ENCODE measurements around the gene GPR42.
A peak's percentile ranks its signal among the peaks of the same experiment; 100 is the strongest.

GPR42 gene, protein sequence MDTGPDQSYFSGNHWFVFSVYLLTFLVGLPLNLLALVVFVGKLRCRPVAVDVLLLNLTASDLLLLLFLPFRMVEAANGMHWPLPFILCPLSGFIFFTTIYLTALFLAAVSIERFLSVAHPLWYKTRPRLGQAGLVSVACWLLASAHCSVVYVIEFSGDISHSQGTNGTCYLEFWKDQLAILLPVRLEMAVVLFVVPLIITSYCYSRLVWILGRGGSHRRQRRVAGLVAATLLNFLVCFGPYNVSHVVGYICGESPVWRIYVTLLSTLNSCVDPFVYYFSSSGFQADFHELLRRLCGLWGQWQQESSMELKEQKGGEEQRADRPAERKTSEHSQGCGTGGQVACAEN

DNA sequence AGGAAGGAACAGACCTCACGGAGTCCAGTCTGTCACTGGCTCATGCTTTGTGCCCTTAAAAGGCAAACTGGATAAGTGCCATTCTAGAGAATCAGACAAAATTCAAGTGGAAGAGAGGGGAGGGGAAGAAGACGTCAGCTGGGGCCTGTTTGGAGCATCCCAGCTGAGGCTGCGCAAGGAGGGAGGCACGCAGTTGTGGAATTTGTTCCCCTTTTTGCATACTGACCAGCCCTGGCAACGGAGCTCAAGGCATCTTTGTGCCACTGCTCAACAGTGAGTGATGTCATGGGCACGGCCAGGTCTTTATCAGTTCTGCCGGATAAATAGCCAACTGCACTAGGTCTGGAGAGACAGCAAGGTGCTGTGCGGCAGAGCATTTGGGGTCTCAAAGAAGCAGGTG is at the start of gene GPR42:
TSS of gene GPR42 (plus strand) at position 347 of the 400 bp plus-strand sequence. CDS start 292 bp downstream, outside the sequence.
- no peak for DNase-seq

DNA sequence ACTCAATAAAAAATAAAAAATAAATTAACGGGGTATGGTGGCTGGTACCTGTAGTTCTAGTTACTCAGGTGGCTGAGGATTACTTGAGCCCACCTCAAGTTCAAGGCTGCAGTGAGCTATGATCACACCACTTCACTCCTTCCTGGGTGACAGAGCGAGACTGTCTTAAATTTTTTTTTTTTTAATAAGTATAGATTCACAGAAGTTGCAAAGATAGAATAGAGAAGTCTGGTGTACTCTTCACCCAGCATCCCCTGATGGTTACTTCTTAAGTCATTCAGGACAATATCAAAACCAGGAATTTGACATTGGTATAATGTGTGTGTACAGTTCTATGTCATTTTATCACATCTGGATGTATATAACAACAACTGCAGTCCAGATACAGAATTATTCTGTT is 49.6 kb upstream of the GPR42 start:
- DNase-seq = no peak

DNA sequence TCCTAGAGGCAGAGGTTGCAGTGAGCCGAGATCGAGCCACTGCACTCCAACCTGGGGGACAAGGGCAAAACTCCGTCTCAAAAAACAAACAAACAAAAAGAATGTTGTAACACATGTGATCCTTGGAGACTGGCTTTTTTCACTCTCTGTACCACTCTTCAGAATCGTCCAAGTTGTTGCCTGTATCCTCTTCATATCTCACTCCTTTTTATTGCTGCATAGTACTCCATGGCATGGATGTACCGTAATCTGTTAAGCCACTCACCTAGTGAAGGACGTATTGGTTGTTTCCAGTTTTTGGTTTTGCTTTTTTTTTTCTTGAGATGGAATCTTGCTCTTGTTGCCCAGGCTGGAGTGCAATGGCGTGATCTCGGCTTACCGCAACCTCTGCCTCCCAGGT is 48.9 kb upstream of the GPR42 start:
- DNase-seq = no peak

DNA sequence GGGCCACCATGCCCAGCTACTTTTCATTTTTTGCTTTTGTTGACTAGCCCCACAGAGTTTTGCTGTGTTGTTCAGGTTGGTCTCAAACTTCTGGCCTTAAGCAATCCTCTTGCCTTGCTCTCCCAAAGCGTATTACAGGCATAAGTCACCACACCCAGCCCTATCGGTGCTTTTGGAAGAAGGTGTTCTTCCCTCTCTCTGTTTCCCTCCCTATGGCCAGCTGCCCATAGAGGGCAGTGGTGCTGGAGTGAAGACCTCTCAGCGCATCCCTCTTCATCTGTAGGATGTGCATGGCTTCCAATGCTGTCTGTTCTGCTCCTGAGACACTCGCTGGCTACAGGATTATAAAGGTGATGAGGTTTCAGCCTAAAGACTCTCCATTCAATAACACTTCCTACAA is 43.2 kb upstream of the GPR42 start:
- no peak for DNase-seq

DNA sequence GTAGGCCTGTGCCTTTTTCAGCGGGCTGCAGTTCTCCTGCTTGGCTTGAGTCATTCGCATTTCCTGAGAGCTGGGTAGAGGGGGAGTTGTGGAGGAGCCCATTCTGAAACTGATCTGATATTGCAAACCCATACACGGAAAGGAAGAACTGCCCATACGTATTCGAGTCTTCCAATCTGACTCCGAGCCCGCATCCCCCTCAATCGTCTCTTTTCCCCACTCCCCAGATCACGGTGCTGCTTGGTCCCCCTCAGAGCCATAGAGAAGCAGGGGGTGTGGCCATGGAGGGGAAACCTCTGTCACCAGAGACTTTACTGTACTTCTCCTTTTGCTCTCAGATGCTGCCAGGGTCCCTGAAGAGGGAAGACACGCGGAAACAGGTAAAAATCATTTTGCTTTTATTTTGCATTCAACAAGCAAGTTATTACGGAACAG is 42.0 kb upstream of the GPR42 start, which contains the start of gene CD22:
TSS of gene CD22 (plus strand) at position 337 of the 435 bp plus-strand sequence. CDS start 2,854 bp downstream, outside the sequence.
- no peak for DNase-seq

DNA sequence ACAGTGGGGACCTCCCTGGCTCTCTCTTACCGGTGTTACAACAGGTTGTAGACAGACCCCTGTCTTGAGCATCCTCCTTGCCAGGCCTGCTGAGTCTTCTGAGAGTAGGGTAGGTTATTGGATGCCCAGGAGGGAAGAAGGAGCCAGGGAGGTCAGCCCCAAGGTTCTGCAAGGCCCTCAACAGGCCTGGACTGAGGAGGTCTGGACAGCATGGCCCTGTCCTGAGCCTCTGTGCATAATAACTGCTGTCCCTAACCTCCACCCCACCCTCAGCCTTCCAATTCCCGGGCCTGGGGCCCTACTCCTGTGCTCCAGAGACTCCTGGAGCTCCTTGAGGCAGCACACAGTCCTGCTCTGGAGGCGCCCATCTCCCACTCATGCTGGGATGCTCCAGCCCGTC is 41.5 kb upstream of the GPR42 start:
- DNase-seq = no peak

DNA sequence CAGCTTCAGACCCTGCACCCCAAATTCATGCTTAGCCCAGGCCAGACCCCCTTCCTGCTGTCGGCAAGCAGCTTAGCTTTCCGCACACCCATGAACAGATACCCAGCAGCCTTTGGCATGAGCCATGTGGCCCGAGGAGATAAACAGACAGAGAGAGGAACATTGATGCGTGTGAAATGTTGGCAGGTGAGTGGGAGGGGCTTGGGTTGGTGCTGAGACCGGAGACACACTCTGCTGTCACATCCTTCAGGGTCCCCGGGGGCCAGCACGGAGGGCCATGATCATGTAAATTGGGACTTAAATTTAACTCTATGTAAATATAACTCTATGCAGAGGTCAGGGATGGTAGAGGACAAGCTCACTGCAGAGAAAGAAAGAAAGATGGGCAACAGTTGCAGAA is 40.4 kb upstream of the GPR42 start:
- DNase-seq = no peak

DNA sequence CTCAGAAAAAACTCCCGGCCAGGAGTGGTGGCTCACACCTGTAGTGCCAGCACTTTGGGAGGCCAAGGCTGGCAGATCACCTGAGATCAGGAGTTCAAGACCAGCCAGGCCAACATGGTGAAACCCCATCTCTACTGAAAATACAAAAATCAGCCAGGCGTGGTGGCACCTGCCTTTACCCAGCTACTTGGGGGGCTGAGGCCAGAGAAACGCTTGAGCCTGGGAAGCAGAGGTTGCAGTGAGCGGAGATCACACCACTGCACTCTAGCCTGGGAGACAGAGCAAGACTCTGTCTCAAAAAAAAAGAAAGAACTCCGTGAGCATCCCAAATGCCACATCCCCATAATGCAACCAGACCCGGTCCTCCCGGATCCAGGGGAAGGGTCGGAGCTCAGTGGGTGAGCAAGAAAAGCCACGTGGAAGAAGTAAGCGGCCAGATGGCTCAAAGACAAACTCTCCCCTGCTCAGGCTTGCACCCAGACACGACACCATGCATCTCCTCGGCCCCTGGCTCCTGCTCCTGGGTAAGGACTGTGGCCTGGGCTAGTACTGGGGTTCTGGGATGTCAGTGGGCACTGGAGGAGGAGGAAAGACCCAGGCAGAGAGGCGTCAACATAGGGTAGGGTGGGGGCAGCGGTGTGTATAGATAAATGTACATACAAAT is 39.2 kb upstream of the GPR42 start:
- DNase-seq = no peak

DNA sequence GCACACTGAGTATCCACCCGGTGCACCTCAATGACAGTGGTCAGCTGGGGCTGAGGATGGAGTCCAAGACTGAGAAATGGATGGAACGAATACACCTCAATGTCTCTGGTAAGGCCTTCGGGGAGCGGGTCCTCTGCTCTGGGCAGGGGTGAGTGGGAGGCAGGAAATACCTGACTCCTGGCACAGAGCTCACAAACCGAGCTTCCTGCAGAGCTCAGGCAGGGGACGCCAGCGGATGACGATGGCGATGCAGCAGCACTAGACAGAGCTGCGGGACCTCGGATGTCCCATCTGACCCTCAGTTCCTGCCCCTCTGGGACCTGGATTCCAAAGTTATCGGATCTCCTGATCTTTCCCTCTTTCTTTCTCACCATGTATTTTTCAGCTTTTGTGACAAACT is 38.1 kb upstream of the GPR42 start:
- DNase-seq = no peak

DNA sequence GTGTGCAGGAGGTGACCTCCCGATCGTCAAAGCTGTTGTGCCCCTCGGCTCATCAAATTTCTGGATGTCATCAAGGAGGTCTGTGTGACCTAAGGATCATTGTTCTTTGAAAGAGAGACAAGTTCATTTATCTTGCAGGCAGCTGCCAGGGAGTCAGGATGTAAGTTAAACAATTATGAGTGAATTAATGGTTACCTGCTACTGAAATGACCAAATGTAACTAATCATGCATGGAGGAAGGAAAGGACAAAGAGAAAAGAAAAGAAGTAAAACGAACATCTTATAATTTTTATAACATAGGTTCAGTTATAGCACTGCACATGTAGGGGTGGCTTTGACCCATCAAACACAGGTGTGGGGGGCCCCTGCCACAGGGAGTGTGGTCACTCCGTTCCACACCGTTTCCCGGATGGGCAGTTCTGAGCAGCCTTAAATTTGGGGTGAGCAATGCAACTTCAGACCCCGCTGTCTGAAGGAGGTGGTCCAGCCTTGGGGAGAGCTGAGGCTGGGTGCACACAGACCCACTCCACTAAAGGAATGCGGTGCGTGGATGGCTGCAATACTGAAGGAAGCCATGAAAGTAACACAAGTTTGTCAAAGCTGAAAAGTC is 36.6 kb upstream of the GPR42 start:
- no peak for DNase-seq

DNA sequence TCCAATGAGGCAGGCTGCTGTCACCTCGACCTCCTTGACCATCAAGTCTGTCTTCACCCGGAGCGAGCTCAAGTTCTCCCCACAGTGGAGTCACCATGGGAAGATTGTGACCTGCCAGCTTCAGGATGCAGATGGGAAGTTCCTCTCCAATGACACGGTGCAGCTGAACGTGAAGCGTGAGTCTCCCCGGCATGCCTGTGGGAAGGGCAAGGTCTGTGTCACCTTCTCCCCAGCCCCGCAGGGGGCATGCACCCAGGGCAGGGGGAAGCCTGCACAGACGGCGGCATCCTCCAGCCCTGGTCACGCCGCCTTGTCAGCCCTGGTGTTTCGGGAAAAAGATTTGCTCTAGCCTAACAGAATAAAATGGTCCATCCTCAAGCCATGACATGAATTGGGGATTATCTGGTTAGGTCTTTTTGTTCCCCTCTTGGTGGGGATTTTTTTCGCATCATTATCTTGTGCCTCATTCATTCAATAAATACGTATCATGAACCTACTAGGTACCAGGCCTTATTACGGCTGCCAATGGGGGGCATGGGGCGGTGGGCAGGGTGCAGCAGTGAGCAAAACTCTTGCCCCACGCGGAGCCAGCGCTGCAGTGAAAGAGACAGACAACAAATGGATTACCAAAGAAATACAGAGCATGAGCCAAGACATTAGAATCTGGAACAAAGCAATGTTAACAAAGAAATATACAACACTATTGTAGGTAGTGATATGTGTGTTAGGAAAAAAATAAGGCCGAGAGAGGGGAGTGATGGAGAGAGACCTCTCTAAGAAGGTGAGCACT is 34.5 kb upstream of the GPR42 start:
- DNase-seq = no peak

DNA sequence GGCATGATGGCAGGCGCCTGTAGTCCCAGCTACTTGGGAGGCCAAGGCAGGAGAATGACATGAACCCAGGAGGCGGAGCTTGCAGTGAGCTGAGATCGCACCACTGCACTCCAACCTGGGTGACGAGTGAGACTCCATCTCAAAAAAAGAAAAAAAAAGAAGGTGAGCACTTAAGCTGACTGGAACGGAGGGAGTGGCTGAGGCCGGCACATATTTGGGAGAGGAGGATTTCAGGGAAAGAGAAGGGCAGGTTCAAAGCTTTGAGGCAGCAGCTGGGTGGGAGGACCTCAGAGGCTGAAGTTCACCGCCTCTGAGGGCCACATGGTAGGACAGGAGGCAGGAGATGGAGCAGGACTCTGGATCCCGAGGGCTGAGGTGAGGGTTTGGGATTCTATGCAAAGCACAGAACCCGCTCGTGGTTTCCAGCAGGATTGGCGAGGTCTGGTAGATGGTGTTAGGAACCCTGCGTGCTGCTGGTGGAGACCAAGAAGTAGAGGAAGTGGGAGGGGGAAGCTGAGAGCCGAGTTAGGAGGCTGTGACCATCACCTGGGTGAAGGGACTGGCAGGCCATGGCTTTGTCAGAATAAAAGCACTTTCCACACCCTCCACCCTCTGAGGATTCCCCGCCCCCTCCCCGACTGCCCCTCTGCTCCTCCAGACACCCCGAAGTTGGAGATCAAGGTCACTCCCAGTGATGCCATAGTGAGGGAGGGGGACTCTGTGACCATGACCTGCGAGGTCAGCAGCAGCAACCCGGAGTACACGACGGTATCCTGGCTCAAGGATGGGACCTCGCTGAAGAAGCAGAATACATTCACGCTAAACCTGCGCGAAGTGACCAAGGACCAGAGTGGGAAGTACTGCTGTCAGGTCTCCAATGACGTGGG is 33.5 kb upstream of the GPR42 start:
- DNase-seq = no peak

DNA sequence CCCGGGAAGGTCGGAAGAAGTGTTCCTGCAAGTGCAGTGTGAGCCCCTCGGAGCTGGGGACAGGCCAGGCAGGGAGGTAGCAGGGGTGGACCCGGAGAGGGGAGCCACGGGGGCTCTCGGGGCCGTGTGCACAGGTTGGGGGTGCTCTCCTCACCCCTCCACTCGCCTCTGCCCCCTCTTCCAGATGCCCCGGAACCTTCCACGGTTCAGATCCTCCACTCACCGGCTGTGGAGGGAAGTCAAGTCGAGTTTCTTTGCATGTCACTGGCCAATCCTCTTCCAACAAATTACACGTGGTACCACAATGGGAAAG is 32.9 kb upstream of the GPR42 start:
- no peak for DNase-seq

DNA sequence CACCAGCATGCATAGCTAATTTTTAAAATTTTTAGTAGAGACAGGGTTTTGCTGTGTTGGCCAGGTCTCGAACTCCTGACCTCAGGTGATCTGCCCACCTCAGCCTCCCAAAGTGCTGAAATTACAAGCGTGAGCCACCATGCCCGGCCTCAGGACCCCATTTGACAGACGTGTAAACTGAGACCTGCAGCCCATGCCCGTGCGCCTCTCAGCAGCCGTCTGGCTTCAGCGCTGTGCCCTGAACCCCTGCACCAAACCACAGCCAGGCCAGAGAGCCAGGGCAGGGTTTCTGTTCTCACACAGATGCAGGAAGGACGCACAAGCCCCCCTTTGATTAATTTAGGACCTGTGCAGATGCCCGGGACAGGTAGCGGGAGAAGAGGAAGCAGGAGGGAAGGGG is 30.4 kb upstream of the GPR42 start:
- DNase-seq = no peak

DNA sequence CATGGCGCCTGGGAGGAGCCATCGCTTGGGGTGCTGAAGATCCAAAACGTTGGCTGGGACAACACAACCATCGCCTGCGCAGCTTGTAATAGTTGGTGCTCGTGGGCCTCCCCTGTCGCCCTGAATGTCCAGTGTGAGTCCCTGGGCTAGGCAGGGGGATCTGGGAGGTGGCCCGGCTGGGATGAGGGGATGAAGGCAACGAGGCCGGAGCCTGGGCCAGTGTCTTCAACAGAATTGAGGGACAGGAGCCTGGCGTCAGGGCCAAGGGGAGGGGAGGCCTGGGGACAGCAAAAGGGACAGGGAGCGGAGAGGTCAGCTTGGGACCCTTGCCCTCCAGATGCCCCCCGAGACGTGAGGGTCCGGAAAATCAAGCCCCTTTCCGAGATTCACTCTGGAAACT is 29.9 kb upstream of the GPR42 start:
- no peak for DNase-seq

DNA sequence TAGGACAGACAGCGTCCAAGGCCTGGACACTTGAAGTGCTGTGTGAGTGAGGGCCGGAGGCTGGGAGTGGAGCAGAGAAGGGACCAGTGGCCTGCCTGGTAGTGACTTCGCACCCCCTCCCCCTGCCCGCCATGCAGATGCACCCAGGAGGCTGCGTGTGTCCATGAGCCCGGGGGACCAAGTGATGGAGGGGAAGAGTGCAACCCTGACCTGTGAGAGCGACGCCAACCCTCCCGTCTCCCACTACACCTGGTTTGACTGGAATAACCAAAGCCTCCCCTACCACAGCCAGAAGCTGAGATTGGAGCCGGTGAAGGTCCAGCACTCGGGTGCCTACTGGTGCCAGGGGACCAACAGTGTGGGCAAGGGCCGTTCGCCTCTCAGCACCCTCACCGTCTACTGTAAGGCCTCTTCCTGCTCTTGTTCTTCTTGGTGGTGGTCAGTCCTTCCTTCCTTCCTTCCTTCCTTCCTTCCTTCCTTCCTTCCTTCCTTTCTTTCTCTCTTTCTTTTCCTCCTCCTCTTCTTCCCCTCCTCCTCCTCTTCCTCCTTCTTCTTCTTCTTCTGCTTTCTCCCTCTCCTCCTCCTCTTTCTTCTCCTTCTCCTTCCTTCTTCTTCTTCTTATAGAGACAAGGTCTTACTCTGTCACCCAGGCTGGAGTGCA is 29.2 kb upstream of the GPR42 start:
- no peak for DNase-seq

DNA sequence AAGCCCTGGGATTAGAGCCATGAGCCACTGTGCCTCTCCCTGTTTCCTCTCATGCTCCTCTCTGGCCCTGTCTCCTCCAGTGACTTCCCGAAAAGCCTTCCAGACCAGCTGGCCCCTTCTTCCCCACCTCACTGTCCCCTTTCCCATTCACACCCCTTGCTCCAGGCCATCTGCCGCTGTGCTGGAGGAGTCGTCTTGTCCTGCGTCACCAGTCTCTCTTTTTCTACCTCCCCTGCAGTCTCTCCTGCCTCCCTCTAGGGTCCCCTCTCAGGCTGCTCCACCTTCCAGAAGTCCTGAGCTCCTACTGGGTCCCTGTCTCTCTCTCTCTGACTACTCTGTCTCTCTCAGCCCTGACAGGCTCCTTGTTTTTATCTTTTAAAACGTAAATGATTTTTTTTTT is 28.4 kb upstream of the GPR42 start:
- no peak for DNase-seq

DNA sequence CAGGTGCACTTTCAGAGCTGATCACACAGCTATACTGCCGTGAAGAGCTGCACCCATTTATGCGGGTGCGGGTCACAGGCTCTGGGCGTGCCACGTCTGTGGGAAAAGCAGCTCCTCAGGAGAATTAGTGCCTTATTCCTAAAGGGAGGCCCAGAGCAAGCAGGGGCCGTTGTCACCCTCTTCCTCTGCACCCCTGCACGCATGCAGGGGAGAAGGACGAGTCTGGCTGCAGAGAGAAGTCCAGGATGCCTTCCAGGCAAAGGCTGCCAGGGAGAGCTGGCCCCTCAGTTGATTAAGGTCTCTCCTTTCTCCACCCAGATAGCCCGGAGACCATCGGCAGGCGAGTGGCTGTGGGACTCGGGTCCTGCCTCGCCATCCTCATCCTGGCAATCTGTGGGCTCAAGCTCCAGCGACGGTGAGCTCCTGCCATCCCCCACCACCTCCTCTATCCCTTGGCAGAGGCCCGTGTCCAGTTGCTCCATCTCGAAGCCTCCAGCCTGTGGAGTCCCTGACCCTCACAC is 26.3 kb upstream of the GPR42 start:
- no peak for DNase-seq

DNA sequence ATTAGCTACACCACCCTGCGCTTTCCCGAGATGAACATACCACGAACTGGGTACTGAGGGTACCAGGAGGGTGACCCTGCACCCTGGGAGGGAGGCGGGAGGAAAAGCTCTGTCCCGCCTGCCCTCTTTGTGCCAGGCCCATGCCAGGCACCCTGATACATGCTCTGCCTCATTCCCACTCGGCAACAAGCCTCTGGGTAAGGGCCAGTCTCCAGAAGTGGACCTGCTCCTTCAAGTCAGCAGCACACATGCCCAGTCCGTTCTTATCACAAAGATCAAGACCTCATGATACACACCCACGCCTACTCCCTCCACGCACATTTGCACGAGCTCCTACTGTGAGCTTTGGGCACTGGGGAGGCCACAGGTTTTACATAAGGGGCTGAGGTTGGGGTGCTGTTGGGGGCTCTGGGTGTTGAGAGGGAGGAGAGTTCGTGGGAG is 25.2 kb upstream of the GPR42 start:
- no peak for DNase-seq

DNA sequence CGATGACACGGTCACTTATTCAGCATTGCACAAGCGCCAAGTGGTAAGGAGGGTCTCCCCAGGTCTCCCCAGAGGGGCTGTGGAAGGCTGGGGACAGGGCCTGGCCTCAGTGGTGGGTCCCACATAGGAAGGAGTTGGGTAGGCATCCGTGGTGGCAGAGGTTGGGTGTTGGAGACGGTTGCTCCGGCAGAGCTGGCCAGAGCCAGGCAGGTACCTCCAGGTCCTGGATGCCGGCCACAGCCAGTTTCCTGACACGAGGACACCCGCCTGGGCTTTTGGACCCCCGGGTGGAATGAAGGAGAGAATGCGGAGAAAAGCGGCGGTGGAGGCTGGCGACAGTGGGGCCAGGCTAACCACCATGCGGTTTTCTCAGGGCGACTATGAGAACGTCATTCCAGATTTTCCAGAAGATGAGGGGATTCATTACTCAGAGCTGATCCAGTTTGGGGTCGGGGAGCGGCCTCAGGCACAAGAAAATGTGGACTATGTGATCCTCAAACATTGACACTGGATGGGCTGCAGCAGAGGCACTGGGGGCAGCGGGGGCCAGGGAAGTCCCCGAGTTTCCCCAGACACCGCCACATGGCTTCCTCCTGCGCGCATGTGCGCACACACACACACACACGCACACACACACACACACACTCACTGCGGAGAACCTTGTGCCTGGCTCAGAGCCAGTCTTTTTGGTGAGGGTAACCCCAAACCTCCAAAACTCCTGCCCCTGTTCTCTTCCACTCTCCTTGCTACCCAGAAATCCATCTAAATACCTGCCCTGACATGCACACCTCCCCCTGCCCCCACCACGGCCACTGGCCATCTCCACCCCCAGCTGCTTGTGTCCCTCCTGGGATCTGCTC is 24.4 kb upstream of the GPR42 start:
- DNase-seq = peak; percentile 73
